Astrocyte (in vitro differentiated cells and primary cell): ENCODE data around the gene TNXB.

ENCODE experiments used
- CTCF ChIP-seq: IDR thresholded peaks from 2 replicates; pipeline ENCODE4 v1.5.1; 2011; ENCODE audit warnings: low read depth, mild to moderate bottlenecking, inconsistent platforms, low read length, moderate library complexity; ENCODE audit not compliant: insufficient read depth
- EZH2 ChIP-seq: IDR thresholded peaks from 2 replicates; pipeline ENCODE4 v1.6.1; 2012; ENCODE audit warnings: mild to moderate bottlenecking, low read length, inconsistent platforms; ENCODE audit not compliant: insufficient read depth

GRCh38 chr6:32056254-32056653, 52.9 kb downstream of the TNXB start:
- TF ChIP-seq CTCF (no peak), EZH2 (no peak)
